H1 (cell line): ENCODE results near the gene GABARAPL2. TPM values are rescaled to one million over a fixed set of nuclear protein-coding genes. Genes with fewer than 3 reads are reported as not detected.
"Not testable (repeated sequence)": the region's sequence is repeated elsewhere in the genome, so short reads cannot be mapped to it uniquely, and the experiment has no call there.

Source experiments
- CTCF ChIA-PET: fragments of 300-600 bp; sonication (Branson Sonifier 250); formaldehyde crosslinking; loops from one replicate; lab custom pipeline; 2021; ENCODE audit not compliant: partially characterized antibody; lab: Charles Lee
- POLR2A ChIA-PET: fragments of 300-600 bp; sonication (Branson Sonifier 250); formaldehyde crosslinking; loops from one replicate; lab custom pipeline; 2021; ENCODE audit warnings: inconsistent platforms; ENCODE audit not compliant: partially characterized antibody; lab: Charles Lee
- DNase-seq, 2 experiments: peaks; one replicate each; pipeline versions ENCODE4 v3.0.0 to v3.0.0-alpha.2; 2010 to 2022; ENCODE audit warnings: low spot score in 2 of 2, low read depth in 1 of 2, mixed read lengths in 1 of 2
- FAIRE-seq: peaks from 2 replicates; lab custom pipeline; 2011; peaks lifted over from hg19 to GRCh38; lab: Jason Lieb, UNC
- H2AFZ ChIP-seq: 2 replicates; pipeline ENCODE4 v1.8.1; 2012; ENCODE audit warnings: low read length, inconsistent platforms
- H2AK5ac ChIP-seq: 2 replicates; pipeline ENCODE4 v1.6.1; 2013; ENCODE audit warnings: low read depth, low read length
- H2BK120ac ChIP-seq: replicated peaks from 2 replicates; pipeline ENCODE3; 2013; ENCODE audit warnings: low read depth, low read length, inconsistent platforms
- H2BK12ac ChIP-seq: 2 replicates; pipeline ENCODE4 v1.6.1; 2013; ENCODE audit warnings: low read depth, low read length
- H2BK15ac ChIP-seq: 2 replicates; pipeline ENCODE4 v1.6.1; 2013; ENCODE audit warnings: low read length
- H2BK20ac ChIP-seq: 2 replicates; pipeline ENCODE4 v1.6.1; 2013; ENCODE audit warnings: low read length
- H2BK5ac ChIP-seq: 2 replicates; pipeline ENCODE4 v1.6.1; 2013; ENCODE audit warnings: low read depth, low read length
- H3K14ac ChIP-seq: 2 replicates; pipeline ENCODE4 v1.6.1; 2013; ENCODE audit warnings: inconsistent platforms; ENCODE audit not compliant: insufficient read length
- H3K18ac ChIP-seq: 2 replicates; pipeline ENCODE4 v1.6.1; 2013; ENCODE audit warnings: low read length; ENCODE audit errors: extremely low read depth
- H3K23ac ChIP-seq: 2 replicates; pipeline ENCODE4 v1.6.1; 2013; ENCODE audit warnings: inconsistent platforms; ENCODE audit not compliant: insufficient read length
- H3K23me2 ChIP-seq: 2 replicates; pipeline ENCODE4 v1.6.1; 2013; ENCODE audit warnings: low read depth, low read length
- H3K27ac ChIP-seq: 2 replicates; pipeline ENCODE4 v1.6.1; 2011; ENCODE audit warnings: low read depth, low read length, inconsistent platforms
- H3K27me3 ChIP-seq, 4 experiments: replicated peaks in 1 of 4; 1 replicate in 1 of 4; 2 replicates in 3 of 4; pipeline versions ENCODE4 v1.6.1 to v1.8.1; 2011 to 2013; ENCODE audit warnings: low read length in 3 of 4, mild to moderate bottlenecking in 3 of 4, inconsistent platforms in 2 of 4, mixed read lengths in 2 of 4, moderate library complexity in 1 of 4; ENCODE audit not compliant: control insufficient read depth in 3 of 4, insufficient read depth in 3 of 4; ENCODE audit errors: extremely low read depth in 1 of 4
- H3K36me3 ChIP-seq, 4 experiments: 2 replicates each; pipeline versions ENCODE4 v1.6.1 to v1.8.1; 2011 to 2013; ENCODE audit warnings: mild to moderate bottlenecking in 4 of 4, low read length in 3 of 4, moderate library complexity in 2 of 4, control low read depth in 1 of 4, inconsistent platforms in 1 of 4; ENCODE audit not compliant: insufficient read depth in 4 of 4, control insufficient read depth in 2 of 4
- H3K4ac ChIP-seq: replicated peaks from 2 replicates; pipeline ENCODE3; 2013; ENCODE audit warnings: low read length, low read depth, mixed read lengths, inconsistent platforms; ENCODE audit not compliant: insufficient read length
- H3K4me1 ChIP-seq, 4 experiments: replicated peaks in 1 of 4; 1 replicate in 1 of 4; 2 replicates in 3 of 4; pipeline versions ENCODE4 v1.6.1 to v1.8.1; 2011 to 2013; ENCODE audit warnings: low read length in 3 of 4, inconsistent platforms in 2 of 4, mixed read lengths in 1 of 4; ENCODE audit not compliant: insufficient read depth in 4 of 4, control insufficient read depth in 3 of 4
- H3K4me2 ChIP-seq, 2 experiments: 2 replicates each; pipeline versions ENCODE4 v1.6.1 to v1.8.1; 2011 to 2013; ENCODE audit warnings: low read depth in 2 of 2, low read length in 2 of 2, control low read depth in 1 of 2, inconsistent platforms in 1 of 2, mild to moderate bottlenecking in 1 of 2; ENCODE audit not compliant: insufficient read depth in 1 of 2
- H3K4me3 ChIP-seq, 4 experiments: fragments of 200-600, 300-600 bp in 1 of 4; sonication (generic), shearing (Covaris generic), sonication (Bioruptor Twin) in 1 of 4; 2 replicates each; pipeline versions ENCODE4 v1.5.1 to v1.8.1; 2011 to 2016; ENCODE audit warnings: low read length in 4 of 4, low read depth in 3 of 4, control low read depth in 2 of 4, inconsistent platforms in 2 of 4, mild to moderate bottlenecking in 2 of 4, mixed read lengths in 1 of 4, moderate library complexity in 1 of 4; ENCODE audit not compliant: insufficient read depth in 2 of 4; ENCODE audit errors: extremely low read depth in 1 of 4
- H3K56ac ChIP-seq: replicated peaks from 2 replicates; pipeline ENCODE3; 2013; ENCODE audit warnings: low read depth, mild to moderate bottlenecking, mixed read lengths, low read length, inconsistent platforms; ENCODE audit not compliant: insufficient read length
- H3K79me1 ChIP-seq: 2 replicates; pipeline ENCODE4 v1.6.1; 2013; ENCODE audit warnings: low read depth, low read length, control low read depth
- H3K79me2 ChIP-seq, 2 experiments: 2 replicates each; pipeline versions ENCODE4 v1.6.1 to v1.8.1; 2012 to 2013; ENCODE audit warnings: low read length in 2 of 2, mild to moderate bottlenecking in 2 of 2, inconsistent platforms in 1 of 2; ENCODE audit not compliant: insufficient read depth in 2 of 2, control insufficient read depth in 1 of 2
- H3K9ac ChIP-seq, 4 experiments: replicated peaks in 1 of 4; 1 replicate in 1 of 4; 2 replicates in 3 of 4; pipeline versions ENCODE4 v1.6.1 to v1.8.1; 2011 to 2013; ENCODE audit warnings: low read depth in 3 of 4, low read length in 3 of 4, control low read depth in 2 of 4, mild to moderate bottlenecking in 2 of 4, moderate library complexity in 2 of 4, inconsistent platforms in 1 of 4; ENCODE audit errors: extremely low read depth in 1 of 4
- H3K9me3 ChIP-seq, 2 experiments: 2 replicates each; pipeline versions ENCODE4 v1.6.1 to v1.8.1; 2012 to 2013; ENCODE audit warnings: mild to moderate bottlenecking in 2 of 2, moderate library complexity in 2 of 2, control low read depth in 1 of 2, inconsistent platforms in 1 of 2, low read depth in 1 of 2, low read length in 1 of 2, mixed read lengths in 1 of 2; ENCODE audit not compliant: insufficient read depth in 2 of 2
- H4K20me1 ChIP-seq, 2 experiments: replicated peaks in 1 of 2; 2 replicates each; pipeline versions ENCODE3 to v1.8.1; 2011 to 2013; ENCODE audit warnings: inconsistent platforms in 2 of 2, low read length in 2 of 2, mild to moderate bottlenecking in 1 of 2; ENCODE audit not compliant: insufficient read depth in 2 of 2, control insufficient read depth in 1 of 2
- H4K5ac ChIP-seq: 2 replicates; pipeline ENCODE4 v1.6.1; 2013; ENCODE audit warnings: low read length, low read depth, mixed read lengths, inconsistent platforms; ENCODE audit not compliant: insufficient read length
- H4K8ac ChIP-seq: 2 replicates; pipeline ENCODE4 v1.8.0; 2013; ENCODE audit warnings: mild to moderate bottlenecking, moderate library complexity, low read length, inconsistent platforms; ENCODE audit not compliant: insufficient read depth; ENCODE audit errors: extremely low read depth
- H4K91ac ChIP-seq: replicated peaks from 2 replicates; pipeline ENCODE3; 2013; ENCODE audit warnings: low read length, mixed read lengths, inconsistent platforms; ENCODE audit not compliant: insufficient read length
- WGBS, 2 experiments: shearing (Covaris generic) in 1 of 2; methylation state at CpG; one replicate each; pipeline versions ENCODE4 v1.1.6 to v1.1.7; 2013 to 2015; ENCODE audit warnings: low lambda C conversion rate in 2 of 2, mixed read lengths in 2 of 2, inconsistent platforms in 1 of 2, low coverage in 1 of 2, missing lambda C conversion rate in 1 of 2; ENCODE audit not compliant: insufficient replicate concordance in 2 of 2, insufficient coverage in 1 of 2, insufficient read length in 1 of 2; ENCODE audit errors: extremely low coverage in 1 of 2, missing lambda C conversion rate in 1 of 2; 5-methylcytosine and 5-hydroxymethylcytosine counted together
- polyA plus RNA-seq, 7 experiments: library from polyadenylated mRNA; depleted of rRNA in 3 of 7; stranded (reverse) in 5 of 7; unstranded in 2 of 7; fragments of >200 nt in 5 of 7; fragments of 200-250 nt in 2 of 7; gene quantifications; 1 replicate in 5 of 7; 2 replicates in 1 of 7; 4 replicates in 1 of 7; pipeline versions ENCODE4 v1.2.1 to v1.2.3, GENCODE V29; 2011 to 2013; ENCODE audit warnings: missing spikeins in 2 of 7, mixed read lengths in 2 of 7
- total RNA-seq: library from RNA; stranded (reverse); fragmentation: NEBNext Ultra II Directional; extraction: Animal tissue kit (Norgen Biotek cat#: 25700); gene quantifications from 2 replicates; pipeline ENCODE4 v1.2.1, GENCODE V29; 2021

GABARAPL2 gene
- total and polyA plus RNA-seq, 2 of the 8 experiments (the other 6 are each of a cell fraction or from before 2014, with no cell fraction given) = 65.8 to 71.3 TPM

GRCh38 chr16:75538882-75539565 lies 27.2 kb upstream of the GABARAPL2 start:
- WGBS, 2 experiments = 92% methylated on average over 7 of the region's 10 CpGs; no CpG with 5 or more reads in 1 of the 2 experiments
- H3K27me3 ChIP-seq, H2BK5ac ChIP-seq, POLR2A ChIA-PET, H3K36me3 ChIP-seq, H3K4me1 ChIP-seq, H3K23me2 ChIP-seq, H4K20me1 ChIP-seq, H3K4me2 ChIP-seq, H3K23ac ChIP-seq, H3K79me1 ChIP-seq, H3K56ac ChIP-seq, H3K9me3 ChIP-seq, H2BK12ac ChIP-seq, H4K91ac ChIP-seq, H3K27ac ChIP-seq, H3K4me3 ChIP-seq, H4K5ac ChIP-seq, H3K18ac ChIP-seq, H2BK15ac ChIP-seq, DNase-seq, H2BK120ac ChIP-seq, H2AFZ ChIP-seq, H2AK5ac ChIP-seq, H3K14ac ChIP-seq, H2BK20ac ChIP-seq, H4K8ac ChIP-seq, H3K4ac ChIP-seq, FAIRE-seq, H3K9ac ChIP-seq, H3K79me2 ChIP-seq: not testable (repeated sequence)
- CTCF ChIA-PET = interaction anchor here (1.1 to 9.3 kb wide), 3 partner anchors 11 to 21 kb away, joined by 3 to 203 read pairs (median 21); no protein-coding TSS in a partner anchor
